D721Med (cell line): Measurements from ENCODE around the gene NUP85.

ENCODE experiments used
- DNase-seq: peaks from one replicate; pipeline ENCODE4 v3.0.0; 2011; ENCODE audit warnings: low spot score; ENCODE audit not compliant: insufficient read length
- FAIRE-seq: peaks from 2 replicates; lab custom pipeline; 2011; peaks lifted over from hg19 to GRCh38; lab: Jason Lieb, UNC
- CTCF ChIP-seq: IDR thresholded peaks from 2 replicates; pipeline ENCODE4 v1.5.1; 2012; ENCODE audit warnings: mild to moderate bottlenecking, control low read depth; ENCODE audit not compliant: insufficient read depth; ENCODE audit errors: missing control alignments

The NUP85 gene

DNA sequence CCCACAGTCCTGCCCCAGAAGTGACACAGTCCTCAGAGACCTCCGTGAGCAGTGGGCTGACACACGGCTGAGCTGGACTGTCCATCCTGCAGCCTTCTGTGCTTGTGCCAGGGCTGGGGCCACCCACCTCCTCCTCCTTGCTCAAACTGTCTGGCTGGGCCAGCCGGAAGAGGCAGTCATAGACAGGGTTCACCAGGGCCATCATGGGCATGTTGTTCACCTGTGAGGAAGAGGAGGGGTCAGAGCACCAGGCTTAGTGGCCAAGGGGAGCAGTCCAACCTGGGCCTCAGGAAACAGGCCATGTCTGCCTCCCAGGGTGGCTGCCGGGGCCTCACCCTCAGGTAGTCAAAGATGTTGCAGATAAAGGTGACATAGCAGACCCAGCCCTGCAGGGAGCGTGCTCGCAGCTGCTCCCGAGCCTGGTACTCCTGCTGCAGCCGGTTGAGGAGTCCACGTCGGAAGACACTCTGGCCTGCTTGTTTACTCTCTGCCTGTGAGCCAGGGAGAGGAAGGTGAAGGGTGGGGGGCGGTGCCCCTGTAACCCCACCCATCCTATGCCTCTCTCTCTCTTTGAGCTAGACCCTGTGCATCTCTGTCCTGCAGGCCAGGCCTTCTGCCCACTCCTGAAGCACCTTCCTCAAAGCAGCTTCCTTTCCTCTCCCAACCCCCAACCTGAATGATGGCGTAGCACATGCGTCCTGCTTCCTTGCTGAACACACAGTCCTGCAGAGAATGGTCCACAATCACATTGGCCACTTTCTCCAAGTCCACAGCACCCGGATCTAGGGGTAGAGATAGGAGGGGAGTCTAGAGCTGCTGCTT is 62.1 kb downstream of the NUP85 start:
- FAIRE-seq (no peak), DNase-seq (no peak)
- TF ChIP-seq CTCF: no peak

DNA sequence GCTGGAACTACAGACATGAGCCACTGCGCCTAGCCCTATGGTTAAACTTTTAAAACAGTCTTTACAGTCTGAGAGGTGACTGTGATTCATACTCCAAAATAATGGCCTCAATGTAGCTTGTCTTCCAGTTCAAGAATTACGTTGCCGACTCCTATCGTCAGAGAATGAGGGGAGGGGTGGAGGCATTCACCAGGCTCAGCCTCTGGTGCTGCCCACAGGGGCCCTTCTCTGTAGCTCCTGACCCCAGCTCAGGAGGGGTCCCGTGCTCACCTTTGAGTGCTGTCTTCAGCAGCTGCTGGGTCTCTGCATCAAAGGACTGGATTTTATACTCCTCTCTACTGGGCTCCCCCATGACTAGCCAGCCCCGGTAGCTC is 64.4 kb downstream of the NUP85 start:
- FAIRE-seq: no peak
- no peak for DNase-seq
- no peak for TF ChIP-seq CTCF

- FAIRE-seq: no peak
These were observed 64.9 kb downstream of the NUP85 start for GRCh38 chr17:75270218-75270965.

DNA sequence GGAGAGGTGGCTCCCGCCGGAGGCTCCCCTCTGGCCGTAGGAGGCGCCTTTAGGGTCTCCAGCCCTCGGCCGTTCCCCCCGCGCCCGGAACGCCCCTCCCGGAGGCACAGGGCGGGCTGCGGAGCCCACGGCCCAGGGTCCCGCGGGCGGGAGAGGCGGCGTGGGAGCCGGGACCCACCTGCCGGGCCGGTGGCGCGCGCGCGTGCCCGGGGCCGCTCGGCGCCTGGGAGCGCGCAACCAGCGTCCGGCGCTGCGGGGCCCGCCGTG is 65.4 kb downstream of the NUP85 start, which contains the start of gene MIF4GD:
TSS of gene MIF4GD (minus strand) at position 266 of the 267 bp plus-strand sequence. CDS start 1,036 bp downstream, outside the sequence.
- TF ChIP-seq CTCF: no peak
- DNase-seq (no peak), FAIRE-seq (no peak)

More at GRCh38 chr17:75270218-75270965, 64.9 kb downstream of the NUP85 start:
- TF ChIP-seq CTCF: peak; percentile 39
- DNase-seq: peak; percentile 57

GRCh38 chr17:75271233-75271954 is 65.9 kb downstream of the NUP85 start:
- TF ChIP-seq CTCF: peak; percentile 78
- DNase-seq: peak; percentile 94
- FAIRE-seq: no peak

GRCh38 chr17:75271955-75272847 is 66.7 kb downstream of the NUP85 start:
- FAIRE-seq (no peak), DNase-seq (no peak)
- no peak for TF ChIP-seq CTCF
